Measurements from ENCODE around the gene ADARB1. TPM values are rescaled to one million over a fixed set of nuclear protein-coding genes. Genes with fewer than 3 reads are reported as not detected.
A peak's percentile ranks its signal among the peaks of the same experiment; 100 is the strongest.

Gene ADARB1
- total RNA-seq, 1 experiment from 2014 or later, result 15.8 TPM

DNA sequence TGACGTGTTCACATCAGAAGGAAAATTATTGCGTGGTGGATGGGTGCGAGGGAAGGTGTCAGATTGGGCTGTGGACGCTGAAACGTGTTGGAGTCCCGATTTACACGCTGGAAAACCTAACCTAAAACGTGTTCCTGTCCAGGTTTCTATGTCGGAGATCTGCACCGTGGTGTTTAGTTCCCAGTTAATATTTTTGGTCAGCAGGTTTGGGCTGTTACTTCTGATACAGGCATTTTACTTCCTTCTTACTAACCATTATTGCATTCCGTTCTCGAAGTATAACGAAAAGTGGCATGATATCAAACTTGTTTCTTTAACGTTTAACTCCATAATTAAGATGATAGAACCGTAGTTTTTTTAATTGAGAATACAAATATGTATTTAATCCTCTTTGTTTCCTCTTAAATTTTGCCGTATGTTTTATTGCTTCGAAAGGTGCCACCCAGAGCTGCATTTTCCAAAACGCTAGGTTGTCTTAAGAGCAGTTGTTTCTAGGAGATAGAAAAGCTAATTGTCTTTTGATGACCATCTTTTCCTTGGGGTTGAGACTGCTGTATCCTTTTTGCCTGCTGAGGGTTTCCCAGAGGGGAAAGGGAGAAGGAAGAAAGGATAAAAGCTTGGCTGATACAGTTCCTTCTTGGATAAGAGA is 1.3 kb downstream of the ADARB1 start:
- no peak overlapping the region for H2AFZ ChIP-seq (ENCODE audit: low read length)
- TF ChIP-seq, protein P1, sequence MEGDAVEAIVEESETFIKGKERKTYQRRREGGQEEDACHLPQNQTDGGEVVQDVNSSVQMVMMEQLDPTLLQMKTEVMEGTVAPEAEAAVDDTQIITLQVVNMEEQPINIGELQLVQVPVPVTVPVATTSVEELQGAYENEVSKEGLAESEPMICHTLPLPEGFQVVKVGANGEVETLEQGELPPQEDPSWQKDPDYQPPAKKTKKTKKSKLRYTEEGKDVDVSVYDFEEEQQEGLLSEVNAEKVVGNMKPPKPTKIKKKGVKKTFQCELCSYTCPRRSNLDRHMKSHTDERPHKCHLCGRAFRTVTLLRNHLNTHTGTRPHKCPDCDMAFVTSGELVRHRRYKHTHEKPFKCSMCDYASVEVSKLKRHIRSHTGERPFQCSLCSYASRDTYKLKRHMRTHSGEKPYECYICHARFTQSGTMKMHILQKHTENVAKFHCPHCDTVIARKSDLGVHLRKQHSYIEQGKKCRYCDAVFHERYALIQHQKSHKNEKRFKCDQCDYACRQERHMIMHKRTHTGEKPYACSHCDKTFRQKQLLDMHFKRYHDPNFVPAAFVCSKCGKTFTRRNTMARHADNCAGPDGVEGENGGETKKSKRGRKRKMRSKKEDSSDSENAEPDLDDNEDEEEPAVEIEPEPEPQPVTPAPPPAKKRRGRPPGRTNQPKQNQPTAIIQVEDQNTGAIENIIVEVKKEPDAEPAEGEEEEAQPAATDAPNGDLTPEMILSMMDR (conservative IDR thresholded peaks at IDR 0.05), result no peak
- H3K79me1 ChIP-seq (ENCODE audit: insufficient read depth, low read depth, low read length, poor library complexity, severe bottlenecking), result no peaks in the 10 kb centered on the region
- H2BK5ac ChIP-seq (ENCODE audit: insufficient read length, low read length), result no peak overlapping the region
- peak overlapping the region; percentile 72 to 91 for H3K4me3 Mint-ChIP-seq
- H3K27me3 ChIP-seq (ENCODE audit: insufficient read depth, low read length), result peaks cover 11% of the 10 kb centered on the region; the same call in 1 of the 2 replicates
- DNase-seq, result no peak
- H2BK120ac ChIP-seq (ENCODE audit: low read depth, low read length, poor library complexity, severe bottlenecking), result no peak overlapping the region
- H3T11ph ChIP-seq (ENCODE audit: low read length), result no peak overlapping the region
- H3K9ac ChIP-seq (ENCODE audit: extremely low read depth, insufficient read length, low read length), result no peak overlapping the region
- no peak overlapping the region for H3K18ac ChIP-seq (ENCODE audit: insufficient read length, low read depth, low read length)
- no peak overlapping the region for H4K91ac ChIP-seq (ENCODE audit: insufficient read length, low read depth, low read length)
- no CpG with 5 or more reads among the region's 18 CpGs for WGBS (ENCODE audit: extremely low coverage, insufficient read length, low lambda C conversion rate)
- H3K4ac ChIP-seq (ENCODE audit: low read depth, low read length), result no peak overlapping the region
- peaks cover 27% of the 10 kb centered on the region for H3K27me3 Mint-ChIP-seq (ENCODE audit: low read depth)
- H3K9me3 ChIP-seq (ENCODE audit: control insufficient read depth, low read depth, low read length), result no peaks in the 10 kb centered on the region
- no peak overlapping the region; the same call in 1 of the 2 replicates for H3K14ac ChIP-seq (ENCODE audit: insufficient read depth, low read length)
- no peak overlapping the region for H2AK5ac ChIP-seq (ENCODE audit: insufficient read length, low read length)
- H3K9me3 Mint-ChIP-seq, result peaks cover 0 to 3% of the 10 kb centered on the region in 2 experiments; a peak in 3 of 5 replicates
- no peaks in the 10 kb centered on the region for H3K79me2 ChIP-seq (ENCODE audit: insufficient read depth, low read length)
- no peak overlapping the region for H3K23ac ChIP-seq (ENCODE audit: insufficient read length, low read depth, low read length)
- H3K36me3 Mint-ChIP-seq (ENCODE audit: insufficient read depth in 1 of 3, low read depth in 3 of 3), result peaks cover 0 to 2% (median 0%) of the 10 kb centered on the region in 3 experiments; a peak in 2 of 7 replicates
- no peak overlapping the region for H4K8ac ChIP-seq (replicated peaks; ENCODE audit: insufficient read length, low read depth, low read length)
- H3K23me2 ChIP-seq (ENCODE audit: insufficient read length, low read depth, low read length, poor library complexity, severe bottlenecking), result peaks cover 7% of the 10 kb centered on the region
- no peak overlapping the region for H2BK12ac ChIP-seq (ENCODE audit: insufficient read length, low read depth, low read length)
- H3K27ac Mint-ChIP-seq, result no peak overlapping the region
- no peak overlapping the region for H2BK15ac ChIP-seq (ENCODE audit: low read depth, low read length)
- no peaks in the 10 kb centered on the region for H4K20me1 ChIP-seq (ENCODE audit: control insufficient read depth, insufficient read depth, insufficient read length)
- H3K4me1 ChIP-seq (ENCODE audit: insufficient read depth, low read length), result no peaks in the 10 kb centered on the region
- H2BK20ac ChIP-seq (ENCODE audit: low read depth, low read length, poor library complexity, severe bottlenecking), result no peak overlapping the region
- peaks cover 33 to 35% of the 10 kb centered on the region in 2 experiments for H3K4me1 Mint-ChIP-seq
- peak overlapping the region; percentile 77 for H3K4me2 ChIP-seq (ENCODE audit: insufficient read depth, insufficient read length, low read length)
- no peak overlapping the region for H3K27ac ChIP-seq (ENCODE audit: insufficient read length, low read depth, low read length)
- H4K5ac ChIP-seq (ENCODE audit: insufficient read length, low read depth, low read length), result no peak overlapping the region
- no peak overlapping the region for H3K56ac ChIP-seq (ENCODE audit: insufficient read length, low read depth, low read length)
